K562 (cell line): Measurements from ENCODE around the gene CYS1. TPM values are rescaled to one million over a fixed set of nuclear protein-coding genes. Genes with fewer than 3 reads are reported as not detected.

ENCODE experiments used
- BACH1 ChIP-seq: fragments of 200-800 bp; sonication (Bioruptor generic); IDR thresholded peaks from 2 replicates; pipeline ENCODE4 v1.6.1; 2016; ENCODE audit warnings: missing genetic modification characterization, missing compliant biosample characterization
- CBX3 ChIP-seq, 2 experiments: IDR thresholded peaks; 1 replicate in 1 of 2; 2 replicates in 1 of 2; pipeline ENCODE4 v1.6.1; 2012; ENCODE audit warnings: inconsistent platforms in 2 of 2, low read length in 2 of 2, borderline replicate concordance in 1 of 2, control low read depth in 1 of 2
- FOXK1 ChIP-seq: sonication (generic); formaldehyde crosslinking; IDR thresholded peaks from 2 replicates; pipeline ENCODE4 v1.8.0; 2022; ENCODE audit warnings: missing genetic modification reagents, mild to moderate bottlenecking, borderline replicate concordance
- FOXK2 ChIP-seq, 2 experiments: fragments of 450-650 bp; IDR thresholded peaks in 1 of 2; conservative IDR thresholded peaks in 1 of 2; 2 replicates each; pipeline ENCODE4 v1.6.1; 2016; ENCODE audit warnings: low read depth in 2 of 2, mild to moderate bottlenecking in 1 of 2
- GTF2F1 ChIP-seq: IDR thresholded peaks from 2 replicates; pipeline ENCODE4 v1.6.1; 2011; ENCODE audit warnings: low read depth, low read length, improper control_type of control experiment
- HOXB6 ChIP-seq: fragments of 250-450 bp; sonication (Bioruptor Pico); IDR thresholded peaks from 2 replicates; pipeline ENCODE4 v1.5.1; 2022; ENCODE audit warnings: mild to moderate bottlenecking, borderline replicate concordance
- KAT8 ChIP-seq: fragments of 450-650 bp; IDR thresholded peaks from 2 replicates; pipeline ENCODE4 v1.6.1; 2016; ENCODE audit warnings: low read depth, mild to moderate bottlenecking
- KDM4B ChIP-seq, 2 experiments: fragments of 450-650 bp in 1 of 2; sonication (generic) in 1 of 2; IDR thresholded peaks; 2 replicates each; pipeline ENCODE4 v1.6.1; 2016 to 2017; ENCODE audit warnings: borderline replicate concordance in 2 of 2, antibody characterized with exemption in 1 of 2, low read depth in 1 of 2, mild to moderate bottlenecking in 1 of 2
- MCM5 ChIP-seq: fragments of 450-650 bp; IDR thresholded peaks from 2 replicates; pipeline ENCODE4 v1.6.1; 2016; ENCODE audit warnings: low read depth
- MYBL2 ChIP-seq, 2 experiments: fragments of 450-650 bp in 1 of 2; sonication (generic) in 1 of 2; formaldehyde crosslinking in 1 of 2; IDR thresholded peaks; 2 replicates each; pipeline versions ENCODE4 v1.6.1 to v1.8.1; 2017 to 2022; ENCODE audit warnings: borderline replicate concordance in 1 of 2, inconsistent platforms in 1 of 2, low read depth in 1 of 2, mild to moderate bottlenecking in 1 of 2, missing genetic modification reagents in 1 of 2, moderate library complexity in 1 of 2
- POLR2A ChIP-seq: fragments of 450-650 bp; conservative IDR thresholded peaks from 2 replicates; pipeline ENCODE4 v1.6.1; 2016
- RBM17 ChIP-seq: fragments of 200-400 bp; formaldehyde crosslinking; IDR thresholded peaks from 2 replicates; pipeline ENCODE4 v1.6.1; 2017; ENCODE audit warnings: low read depth, mild to moderate bottlenecking, low read length, borderline replicate concordance
- SMAD3 ChIP-seq: fragments of 450-650 bp; formaldehyde crosslinking; conservative IDR thresholded peaks from 2 replicates; pipeline ENCODE4 v1.4.0; 2020; ENCODE audit warnings: mild to moderate bottlenecking
- ZNF165 ChIP-seq: fragments of 250-450 bp; sonication (Bioruptor Pico); IDR thresholded peaks from 2 replicates; pipeline ENCODE4 v1.4.0; 2020; ENCODE audit warnings: borderline replicate concordance
- ZNF174 ChIP-seq: fragments of 250-450 bp; sonication (Bioruptor Pico); IDR thresholded peaks from 2 replicates; pipeline ENCODE4 v1.4.0; 2020; ENCODE audit warnings: mild to moderate bottlenecking
- ZNF347 ChIP-seq: fragments of 450-650 bp; formaldehyde crosslinking; IDR thresholded peaks from 2 replicates; pipeline ENCODE4 v1.4.0; 2020; ENCODE audit warnings: low read depth, mild to moderate bottlenecking, moderate library complexity
- ZNF507 ChIP-seq: conservative IDR thresholded peaks from 2 replicates; pipeline ENCODE4 v1.6.1; 2017; ENCODE audit warnings: missing genetic modification characterization, missing compliant biosample characterization
- polyA plus RNA-seq, 8 experiments: library from polyadenylated mRNA; depleted of rRNA in 4 of 8; stranded (reverse) in 5 of 8; unstranded in 3 of 8; fragments of >200 nt; fragmentation: Nextera tagmentation in 2 of 8; fragmentation: Illumina TruSeq in 1 of 8; extraction: Ambion mirVana in 2 of 8; extraction: Trizol in 1 of 8; gene quantifications; 2 replicates each; pipeline versions ENCODE4 v1.2.1 to v1.2.3, GENCODE V29; 2011 to 2014; ENCODE audit warnings: inconsistent platforms in 1 of 8, missing spikeins in 1 of 8
- total RNA-seq, 7 experiments: library from RNA; depleted of rRNA in 6 of 7; stranded (reverse); fragments of >200 nt in 6 of 7; fragmentation: Illumina TruSeq in 2 of 7; extraction: Trizol in 2 of 7; gene quantifications; 2 replicates each; pipeline versions ENCODE4 v1.2.1 to v1.2.3, GENCODE V29; 2011 to 2021; ENCODE audit warnings: low replicate concordance in 1 of 7
- TF ChIP-seq, protein P1 (sequence below): fragments of 150-350 bp; IDR thresholded peaks from 2 replicates; pipeline ENCODE4 v1.6.1; 2014; ENCODE audit warnings: low read depth, mild to moderate bottlenecking, low read length, borderline replicate concordance
- TF ChIP-seq, protein P2 (sequence below): fragments of 450-650 bp; IDR thresholded peaks from 2 replicates; pipeline ENCODE4 v1.6.1; 2016; ENCODE audit warnings: low read depth, mild to moderate bottlenecking, moderate library complexity
- TF ChIP-seq, protein P3 (sequence below): sonication (generic); formaldehyde crosslinking; IDR thresholded peaks from 2 replicates; pipeline ENCODE4 v1.8.0; 2022; ENCODE audit warnings: missing genetic modification reagents, mild to moderate bottlenecking, moderate library complexity, borderline replicate concordance
- TF ChIP-seq, protein P4 (sequence below): IDR thresholded peaks from 2 replicates; pipeline ENCODE4 v1.6.1; 2014; ENCODE audit warnings: antibody characterized with exemption

The CYS1 gene
- total and polyA plus RNA-seq, 9 of the 15 experiments (the other 6 are each of a cell fraction or from before 2014, with no cell fraction given): 0.11 to 0.13 TPM; not detected in 7

DNA sequence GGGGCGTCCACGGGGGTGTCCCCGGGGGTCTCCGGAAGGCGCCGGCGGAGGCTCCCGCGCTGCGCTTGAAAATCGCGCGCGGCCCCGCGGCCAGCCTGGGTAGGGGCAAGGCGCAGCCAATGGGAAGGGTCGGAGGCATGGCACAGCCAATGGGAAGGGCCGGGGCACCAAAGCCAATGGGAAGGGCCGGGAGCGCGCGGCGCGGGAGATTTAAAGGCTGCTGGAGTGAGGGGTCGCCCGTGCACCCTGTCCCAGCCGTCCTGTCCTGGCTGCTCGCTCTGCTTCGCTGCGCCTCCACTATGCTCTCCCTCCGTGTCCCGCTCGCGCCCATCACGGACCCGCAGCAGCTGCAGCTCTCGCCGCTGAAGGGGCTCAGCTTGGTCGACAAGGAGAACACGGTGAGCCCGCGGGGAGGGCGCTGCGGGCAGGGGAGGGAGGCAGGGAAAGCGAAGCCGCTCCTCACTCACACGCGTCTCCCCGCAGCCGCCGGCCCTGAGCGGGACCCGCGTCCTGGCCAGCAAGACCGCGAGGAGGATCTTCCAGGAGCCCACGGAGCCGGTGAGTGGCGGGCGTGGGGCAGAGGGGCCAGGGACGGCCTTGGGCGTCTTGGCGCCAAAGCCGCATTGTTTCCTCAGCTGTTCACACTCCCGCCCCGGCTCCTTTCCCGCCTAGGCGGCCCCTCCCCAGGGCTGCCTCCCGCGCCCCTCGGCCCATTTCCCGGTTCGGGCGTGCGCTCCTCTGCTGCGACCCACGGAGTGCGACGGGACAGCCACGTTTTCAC lies 42.5 kb upstream of the CYS1 start, which contains the start of gene RRM2 (continued):
- TF ChIP-seq, protein P1, sequence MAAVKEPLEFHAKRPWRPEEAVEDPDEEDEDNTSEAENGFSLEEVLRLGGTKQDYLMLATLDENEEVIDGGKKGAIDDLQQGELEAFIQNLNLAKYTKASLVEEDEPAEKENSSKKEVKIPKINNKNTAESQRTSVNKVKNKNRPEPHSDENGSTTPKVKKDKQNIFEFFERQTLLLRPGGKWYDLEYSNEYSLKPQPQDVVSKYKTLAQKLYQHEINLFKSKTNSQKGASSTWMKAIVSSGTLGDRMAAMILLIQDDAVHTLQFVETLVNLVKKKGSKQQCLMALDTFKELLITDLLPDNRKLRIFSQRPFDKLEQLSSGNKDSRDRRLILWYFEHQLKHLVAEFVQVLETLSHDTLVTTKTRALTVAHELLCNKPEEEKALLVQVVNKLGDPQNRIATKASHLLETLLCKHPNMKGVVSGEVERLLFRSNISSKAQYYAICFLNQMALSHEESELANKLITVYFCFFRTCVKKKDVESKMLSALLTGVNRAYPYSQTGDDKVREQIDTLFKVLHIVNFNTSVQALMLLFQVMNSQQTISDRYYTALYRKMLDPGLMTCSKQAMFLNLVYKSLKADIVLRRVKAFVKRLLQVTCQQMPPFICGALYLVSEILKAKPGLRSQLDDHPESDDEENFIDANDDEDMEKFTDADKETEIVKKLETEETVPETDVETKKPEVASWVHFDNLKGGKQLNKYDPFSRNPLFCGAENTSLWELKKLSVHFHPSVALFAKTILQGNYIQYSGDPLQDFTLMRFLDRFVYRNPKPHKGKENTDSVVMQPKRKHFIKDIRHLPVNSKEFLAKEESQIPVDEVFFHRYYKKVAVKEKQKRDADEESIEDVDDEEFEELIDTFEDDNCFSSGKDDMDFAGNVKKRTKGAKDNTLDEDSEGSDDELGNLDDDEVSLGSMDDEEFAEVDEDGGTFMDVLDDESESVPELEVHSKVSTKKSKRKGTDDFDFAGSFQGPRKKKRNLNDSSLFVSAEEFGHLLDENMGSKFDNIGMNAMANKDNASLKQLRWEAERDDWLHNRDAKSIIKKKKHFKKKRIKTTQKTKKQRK: no peak
- TF ChIP-seq FOXK1 (CRISPR knock-in tag) (peak; percentile 45; the same call in 1 of the 2 replicates), HOXB6 (CRISPR knock-in tag) (no peak), KAT8 (no peak), MCM5 (no peak), SMAD3 (CRISPR knock-in tag) (no peak), POLR2A (peak; percentile 99), ZNF347 (CRISPR knock-in tag) (no peak), ZNF507 (tag) (no peak), FOXK2 (conservative IDR thresholded peaks at IDR 0.05 in 1 of 2, IDR thresholded peaks at IDR 0.05 in 1 of 2; ENCODE audit: low read depth in 2 of 2) (no peak), GTF2F1 (peak; percentile 96), ZNF174 (CRISPR knock-in tag) (no peak), BACH1 (tag) (no peak), KDM4B (IDR thresholded peaks at IDR 0.05; ENCODE audit: borderline replicate concordance in 2 of 2, low read depth in 1 of 2) (peak in 1 of 2 experiments; percentile 59; a peak in 1 of 4 replicates), ZNF165 (CRISPR knock-in tag) (no peak), CBX3 (IDR thresholded peaks at IDR 0.05; ENCODE audit: borderline replicate concordance in 1 of 2, low read length in 2 of 2) (no peak; a peak in 1 of 3 replicates), RBM17 (no peak), MYBL2 (IDR thresholded peaks at IDR 0.05; ENCODE audit: low read depth) (peak; percentile 93), MYBL2 (CRISPR knock-in tag; IDR thresholded peaks at IDR 0.05; ENCODE audit: borderline replicate concordance) (0 out of 2 replicates have a peak, but pooled peaks have one; percentile 68)
- TF ChIP-seq, protein P2, sequence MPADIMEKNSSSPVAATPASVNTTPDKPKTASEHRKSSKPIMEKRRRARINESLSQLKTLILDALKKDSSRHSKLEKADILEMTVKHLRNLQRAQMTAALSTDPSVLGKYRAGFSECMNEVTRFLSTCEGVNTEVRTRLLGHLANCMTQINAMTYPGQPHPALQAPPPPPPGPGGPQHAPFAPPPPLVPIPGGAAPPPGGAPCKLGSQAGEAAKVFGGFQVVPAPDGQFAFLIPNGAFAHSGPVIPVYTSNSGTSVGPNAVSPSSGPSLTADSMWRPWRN: no peak
- TF ChIP-seq, protein P3, sequence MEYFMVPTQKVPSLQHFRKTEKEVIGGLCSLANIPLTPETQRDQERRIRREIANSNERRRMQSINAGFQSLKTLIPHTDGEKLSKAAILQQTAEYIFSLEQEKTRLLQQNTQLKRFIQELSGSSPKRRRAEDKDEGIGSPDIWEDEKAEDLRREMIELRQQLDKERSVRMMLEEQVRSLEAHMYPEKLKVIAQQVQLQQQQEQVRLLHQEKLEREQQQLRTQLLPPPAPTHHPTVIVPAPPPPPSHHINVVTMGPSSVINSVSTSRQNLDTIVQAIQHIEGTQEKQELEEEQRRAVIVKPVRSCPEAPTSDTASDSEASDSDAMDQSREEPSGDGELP (CRISPR knock-in tag): peak; percentile 93
- TF ChIP-seq, protein P4, sequence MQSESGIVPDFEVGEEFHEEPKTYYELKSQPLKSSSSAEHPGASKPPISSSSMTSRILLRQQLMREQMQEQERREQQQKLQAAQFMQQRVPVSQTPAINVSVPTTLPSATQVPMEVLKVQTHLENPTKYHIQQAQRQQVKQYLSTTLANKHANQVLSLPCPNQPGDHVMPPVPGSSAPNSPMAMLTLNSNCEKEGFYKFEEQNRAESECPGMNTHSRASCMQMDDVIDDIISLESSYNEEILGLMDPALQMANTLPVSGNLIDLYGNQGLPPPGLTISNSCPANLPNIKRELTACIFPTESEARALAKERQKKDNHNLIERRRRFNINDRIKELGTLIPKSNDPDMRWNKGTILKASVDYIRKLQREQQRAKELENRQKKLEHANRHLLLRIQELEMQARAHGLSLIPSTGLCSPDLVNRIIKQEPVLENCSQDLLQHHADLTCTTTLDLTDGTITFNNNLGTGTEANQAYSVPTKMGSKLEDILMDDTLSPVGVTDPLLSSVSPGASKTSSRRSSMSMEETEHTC: no peak
